Effector memory CD4-positive, alpha-beta T cell (primary cell): ENCODE measurements around the gene KISS1.

Source experiments
- DNase-seq, 3 donors: peaks; one replicate each; pipeline ENCODE4 v3.0.0-alpha.2; 2020
- H3K27ac ChIP-seq: 2 replicates; pipeline ENCODE4 v1.7.0; 2013; ENCODE audit warnings: mild to moderate bottlenecking, low read length, moderate library complexity; ENCODE audit not compliant: insufficient read depth, poor library complexity, severe bottlenecking
- H3K27me3 ChIP-seq: replicated peaks from 2 replicates; pipeline ENCODE4 v1.7.0; 2013; ENCODE audit warnings: mild to moderate bottlenecking, low read length; ENCODE audit not compliant: insufficient read depth, control insufficient read depth, poor library complexity, severe bottlenecking
- H3K36me3 ChIP-seq: 2 replicates; pipeline ENCODE4 v1.7.0; 2013; ENCODE audit warnings: mild to moderate bottlenecking, low read length, moderate library complexity; ENCODE audit not compliant: control insufficient read depth, insufficient read depth
- H3K4me1 ChIP-seq: 2 replicates; pipeline ENCODE4 v1.7.0; 2013; ENCODE audit warnings: low read length, mild to moderate bottlenecking; ENCODE audit not compliant: control insufficient read depth, insufficient read depth, poor library complexity, severe bottlenecking
- H3K4me3 ChIP-seq: 2 replicates; pipeline ENCODE4 v1.7.0; 2013; ENCODE audit warnings: low read length, low read depth, mild to moderate bottlenecking; ENCODE audit not compliant: insufficient read depth, poor library complexity, severe bottlenecking
- H3K9me3 ChIP-seq: 2 replicates; pipeline ENCODE4 v1.7.0; 2013; ENCODE audit warnings: mild to moderate bottlenecking, low read length, moderate library complexity; ENCODE audit not compliant: control insufficient read depth

The KISS1 gene

DNA sequence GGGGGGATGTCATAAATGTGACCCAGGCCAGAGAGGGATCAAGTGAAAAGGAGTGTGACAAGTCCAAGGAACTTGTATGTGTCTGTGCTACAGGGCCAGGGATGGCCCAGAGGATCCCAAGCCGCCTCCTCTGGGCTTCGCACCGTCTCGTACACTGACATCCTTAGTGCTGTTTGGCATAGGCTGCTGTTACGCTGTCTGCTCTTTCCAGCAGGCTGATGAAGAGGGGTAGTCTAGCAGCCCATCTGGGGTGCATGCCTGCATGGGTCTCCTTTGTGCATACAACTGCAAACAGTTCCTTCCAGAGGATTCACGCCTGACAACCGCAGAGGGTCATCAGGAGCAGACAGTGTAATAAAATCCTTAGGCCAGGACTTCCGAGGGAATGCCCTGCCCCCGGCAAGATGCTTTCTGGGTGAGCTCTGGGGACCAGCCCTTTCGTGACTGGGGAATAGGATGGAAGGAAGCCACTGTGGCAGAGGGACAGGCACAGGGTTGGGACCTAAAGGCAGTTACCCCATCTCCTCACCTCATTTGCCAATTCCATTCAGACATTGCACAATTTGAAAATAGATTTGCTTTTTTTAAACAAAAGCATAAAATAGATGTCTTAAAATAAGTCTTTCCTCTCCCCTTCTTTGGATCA, 23.8 kb upstream of the KISS1 start:
- Histone ChIP-seq H3K36me3 (no peaks in the 10 kb centered on the region), H3K9me3 (no peaks in the 10 kb centered on the region)

DNA sequence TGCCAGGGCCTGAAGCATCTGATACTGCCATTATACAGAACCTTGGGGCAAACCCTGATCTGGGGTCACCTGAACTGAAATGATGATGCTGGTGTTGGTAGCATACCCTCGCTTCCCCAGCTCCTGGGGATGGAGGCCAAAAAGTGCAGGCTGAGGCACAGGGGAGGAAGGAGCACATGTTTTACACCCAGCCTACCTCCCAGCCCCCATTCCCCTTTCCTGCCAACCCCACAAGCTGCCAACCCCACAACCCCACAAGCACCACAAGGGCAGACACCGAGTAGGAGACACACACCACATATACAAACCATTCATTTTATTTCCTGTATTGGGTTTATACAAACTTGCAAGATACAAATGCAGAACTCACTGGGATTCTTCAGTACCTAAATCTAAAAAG, 22.3 kb upstream of the KISS1 start:
- Histone ChIP-seq H3K27me3 (no peaks in the 10 kb centered on the region), H3K36me3 (no peaks in the 10 kb centered on the region), H3K4me1 (peaks cover 7% of the 10 kb centered on the region), H3K9me3 (no peaks in the 10 kb centered on the region), H3K4me3 (no peak overlapping the region), H3K27ac (no peak overlapping the region)
- DNase-seq, result no peak

More for the DNA sequence above, 23.8 kb upstream of the KISS1 start:
- H3K27ac ChIP-seq, result no peak overlapping the region
- no peaks in the 10 kb centered on the region for H3K4me1 ChIP-seq
- H3K4me3 ChIP-seq, result no peak overlapping the region
- no peak for DNase-seq
- no peaks in the 10 kb centered on the region for H3K27me3 ChIP-seq

- Histone ChIP-seq H3K4me1 (peaks cover 8% of the 10 kb centered on the region), H3K27ac (no peak overlapping the region), H3K4me3 (no peak overlapping the region), H3K9me3 (no peaks in the 10 kb centered on the region), H3K27me3 (peaks cover 2% of the 10 kb centered on the region), H3K36me3 (no peaks in the 10 kb centered on the region)
- DNase-seq, result no peak
Observed at GRCh38 chr1:204217648-204218000, 21.3 kb upstream of the KISS1 start.

DNA sequence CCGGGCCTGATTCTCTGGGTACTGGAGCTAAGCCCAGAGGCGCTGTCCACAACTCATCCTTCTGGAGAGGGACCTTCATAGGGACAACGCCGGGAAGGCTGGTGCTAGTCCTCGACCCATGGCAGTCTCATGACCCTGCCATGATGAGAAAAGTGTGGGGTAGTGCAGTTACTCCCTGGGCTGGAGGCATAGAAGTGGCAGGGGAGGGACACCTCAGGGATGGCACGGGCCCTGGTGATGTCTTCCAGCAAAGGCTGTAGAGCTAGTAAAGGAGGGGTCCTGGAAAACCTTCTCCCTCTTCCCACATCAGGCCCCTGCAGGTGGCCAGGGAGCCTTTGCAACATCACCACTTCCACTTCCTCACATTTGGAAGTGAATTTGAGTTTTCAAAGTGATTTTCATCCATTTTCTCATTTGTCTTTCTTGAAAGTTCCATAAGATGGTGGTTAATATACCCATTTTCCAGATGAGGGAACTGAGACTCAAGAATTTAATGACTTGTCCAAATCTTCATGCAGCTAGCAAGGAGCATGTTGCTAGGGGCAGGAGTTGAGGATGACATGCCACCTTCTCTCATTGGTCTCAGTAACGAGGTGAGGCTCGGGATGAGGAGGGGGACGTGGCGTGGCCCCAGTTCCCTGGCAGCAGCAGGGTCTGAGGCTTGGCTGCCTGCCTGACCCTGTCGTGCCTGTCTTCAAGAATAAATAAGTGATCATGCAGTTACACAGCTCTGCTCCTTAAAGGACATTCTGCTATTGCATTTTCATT, 20.8 kb upstream of the KISS1 start:
- peaks cover 8% of the 10 kb centered on the region for H3K4me1 ChIP-seq
- H3K9me3 ChIP-seq, result no peaks in the 10 kb centered on the region
- no peak overlapping the region for H3K4me3 ChIP-seq
- peaks cover 2% of the 10 kb centered on the region for H3K27me3 ChIP-seq
- DNase-seq, result no peak
- no peaks in the 10 kb centered on the region for H3K36me3 ChIP-seq
- H3K27ac ChIP-seq, result no peak overlapping the region

GRCh38 chr1:204216236-204216635, 19.9 kb upstream of the KISS1 start:
- no peak for DNase-seq
- Histone ChIP-seq H3K9me3 (no peaks in the 10 kb centered on the region), H3K27me3 (peaks cover 2% of the 10 kb centered on the region), H3K36me3 (no peaks in the 10 kb centered on the region), H3K4me3 (no peak overlapping the region), H3K4me1 (peaks cover 8% of the 10 kb centered on the region), H3K27ac (no peak overlapping the region)

GRCh38 chr1:204213668-204214662, 17.7 kb upstream of the KISS1 start, which contains the start of gene GOLT1A:
TSS of gene GOLT1A (minus strand) at chr1:204213988. CDS start at chr1:204213906, 82 bp downstream.
- H3K27ac ChIP-seq, result no peak within 1 kb of the TSS
- H3K4me3 ChIP-seq, result peak within 1 kb of the TSS; percentile 23
- peaks cover 2% of the 10 kb centered on the region for H3K27me3 ChIP-seq
- H3K9me3 ChIP-seq, result no peaks in the 10 kb centered on the region
- H3K4me1 ChIP-seq, result peaks cover 8% of the 10 kb centered on the region
- H3K36me3 ChIP-seq, result no peaks in the 10 kb centered on the region
- peak in 1 of 3 donors; percentile 27 for DNase-seq

- H3K4me1 ChIP-seq, result peaks cover 8% of the 10 kb centered on the region
- peaks cover 2% of the 10 kb centered on the region for H3K27me3 ChIP-seq
- no peak for DNase-seq
- no peak overlapping the region for H3K4me3 ChIP-seq
- no peak overlapping the region for H3K27ac ChIP-seq
- no peaks in the 10 kb centered on the region for H3K9me3 ChIP-seq
- H3K36me3 ChIP-seq, result no peaks in the 10 kb centered on the region
Observed at GRCh38 chr1:204212715-204213114, 16.4 kb upstream of the KISS1 start.

DNA sequence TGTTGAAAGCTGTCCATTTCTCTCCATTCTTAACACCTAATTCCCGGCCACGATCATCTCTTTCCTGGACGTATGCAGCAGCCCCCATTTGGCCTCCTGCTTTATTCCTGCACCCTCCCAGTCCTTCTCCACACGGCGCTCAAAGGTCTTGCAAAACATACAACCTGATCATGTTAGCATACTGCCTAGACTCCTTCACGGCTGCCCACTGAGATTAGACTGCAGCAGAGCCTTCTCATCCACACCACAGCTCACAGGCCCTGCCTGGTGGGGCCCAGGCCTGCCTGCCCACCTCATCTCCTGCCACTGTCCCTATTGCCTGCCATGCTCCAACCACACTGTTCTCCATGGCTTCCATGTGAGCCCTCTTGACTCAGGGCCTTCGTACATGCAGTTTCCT, 14.8 kb upstream of the KISS1 start:
- H3K4me1 ChIP-seq, result peaks cover 12% of the 10 kb centered on the region
- peaks cover 2% of the 10 kb centered on the region for H3K27me3 ChIP-seq
- DNase-seq, result no peak
- no peak overlapping the region for H3K4me3 ChIP-seq
- no peak overlapping the region for H3K27ac ChIP-seq
- H3K36me3 ChIP-seq, result no peaks in the 10 kb centered on the region
- no peaks in the 10 kb centered on the region for H3K9me3 ChIP-seq

- H3K27me3 ChIP-seq, result no peaks in the 10 kb centered on the region
Observed at GRCh38 chr1:204207136-204207616, 10.9 kb upstream of the KISS1 start.

More at GRCh38 chr1:204207136-204207616, 10.9 kb upstream of the KISS1 start:
- Histone ChIP-seq H3K9me3 (no peaks in the 10 kb centered on the region), H3K36me3 (no peaks in the 10 kb centered on the region), H3K4me1 (peaks cover 3% of the 10 kb centered on the region), H3K4me3 (no peak overlapping the region), H3K27ac (no peak overlapping the region)
- DNase-seq, result peak; percentile 34 to 56 (median 37)
